ENCODE measurements around the gene MPHOSPH9.
A peak's percentile ranks its signal among the peaks of the same experiment; 100 is the strongest.

- TF ChIP-seq EZH2 (IDR thresholded peaks at IDR 0.05; ENCODE audit: low read length), result no peak
- TF ChIP-seq CTCF (optimal IDR thresholded peaks at IDR 0.05 in 1 of 3, IDR thresholded peaks at IDR 0.05 in 1 of 3, conservative IDR thresholded peaks at IDR 0.05 in 1 of 3; ENCODE audit: extremely low read depth in 1 of 3, insufficient read depth in 2 of 3, low read length in 3 of 3), result peak in 2 of 3 experiments; percentile 43 to 50
Measured at GRCh38 chr12:123271001-123271668, 38.2 kb upstream of the MPHOSPH9 start.
